Measurements from ENCODE around the gene GDAP1L1.
"Not testable (repeated sequence)": the region's sequence is repeated elsewhere in the genome, so short reads cannot be mapped to it uniquely, and the experiment has no call there.

The GDAP1L1 gene

DNA sequence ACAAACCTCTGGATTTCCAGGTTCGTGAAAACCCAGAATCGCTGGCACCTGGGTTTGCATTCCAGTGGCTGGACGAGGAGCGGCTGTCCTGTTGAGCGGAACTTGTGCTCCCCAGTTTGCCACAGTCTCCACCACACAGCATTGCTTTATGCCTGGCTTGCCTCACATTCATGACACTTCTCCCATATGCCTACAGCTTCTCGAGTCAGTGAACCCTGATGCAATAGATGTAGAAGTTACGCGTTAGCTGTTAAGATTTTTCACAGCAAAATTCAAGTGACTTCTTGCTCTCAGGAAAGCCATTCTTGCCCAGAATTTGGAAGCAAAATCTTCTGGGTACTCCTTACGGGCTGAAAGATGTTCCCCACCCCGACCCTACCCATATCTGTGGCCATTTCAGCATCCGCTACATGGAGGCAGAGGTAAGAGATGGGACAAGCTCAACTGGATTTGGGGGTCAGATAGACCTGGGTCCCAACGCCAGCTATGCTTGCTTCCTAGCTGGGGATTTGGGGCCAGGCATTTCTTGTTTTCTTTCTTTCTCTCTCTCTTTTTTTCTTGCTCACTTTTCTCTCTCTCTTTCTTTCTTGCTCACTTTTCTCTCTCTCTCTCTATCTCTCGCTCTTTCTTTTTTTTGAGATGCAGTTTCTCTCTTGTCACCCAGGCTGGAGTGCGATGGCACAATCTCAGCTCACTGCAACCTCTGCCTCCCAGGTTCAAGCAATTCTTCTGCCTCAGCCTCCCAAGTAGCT lies 12.4 kb upstream of the GDAP1L1 start:
- Histone ChIP-seq H3K4me3 (ENCODE audit: low read length) (no peak overlapping the region), H3K9ac (ENCODE audit: low read depth, low read length) (no peak overlapping the region), H3K9me3 (ENCODE audit: insufficient read depth, low read depth, low read length) (no peaks in the 10 kb centered on the region), H3K4me1 (ENCODE audit: insufficient read depth, low read length) (peaks cover 10% of the 10 kb centered on the region), H3K27ac (ENCODE audit: low read depth, low read length) (no peak overlapping the region), H3K27me3 (ENCODE audit: insufficient read depth, low read length) (no peaks in the 10 kb centered on the region), H3K36me3 (ENCODE audit: insufficient read depth, low read length) (no peaks in the 10 kb centered on the region)
- WGBS: 92% methylated on average over 14 of the region's 14 CpGs

DNA sequence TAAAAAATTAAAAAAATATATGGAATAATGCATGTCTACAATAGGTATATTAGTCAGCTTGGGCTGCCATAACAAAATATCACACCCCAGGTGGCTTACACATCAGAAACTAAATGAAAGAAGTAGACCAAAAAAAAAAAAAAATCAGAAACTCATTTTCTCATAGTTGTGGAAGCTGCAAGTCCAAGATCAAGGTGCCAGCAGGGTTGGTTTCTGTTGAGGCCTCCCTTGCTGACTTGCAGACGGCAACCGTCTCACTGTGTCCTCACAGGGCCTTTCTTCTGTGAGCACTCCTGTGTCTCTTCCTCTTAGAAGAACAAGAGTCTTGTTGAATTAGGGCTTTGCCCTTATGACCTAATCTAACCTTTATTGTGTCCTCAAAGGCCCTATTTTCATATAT lies 11.4 kb upstream of the GDAP1L1 start:
- Histone ChIP-seq H3K4me3 (ENCODE audit: low read length) (no peak overlapping the region), H3K9me3 (ENCODE audit: insufficient read depth, low read depth, low read length) (no peaks in the 10 kb centered on the region), H3K9ac (ENCODE audit: low read depth, low read length) (no peak overlapping the region), H3K4me1 (ENCODE audit: insufficient read depth, low read length) (peaks cover 10% of the 10 kb centered on the region), H3K27ac (ENCODE audit: low read depth, low read length) (no peak overlapping the region), H3K36me3 (ENCODE audit: insufficient read depth, low read length) (no peaks in the 10 kb centered on the region), H3K27me3 (ENCODE audit: insufficient read depth, low read length) (no peaks in the 10 kb centered on the region)
- 94% methylated on average over 2 of the region's 2 CpGs for WGBS

DNA sequence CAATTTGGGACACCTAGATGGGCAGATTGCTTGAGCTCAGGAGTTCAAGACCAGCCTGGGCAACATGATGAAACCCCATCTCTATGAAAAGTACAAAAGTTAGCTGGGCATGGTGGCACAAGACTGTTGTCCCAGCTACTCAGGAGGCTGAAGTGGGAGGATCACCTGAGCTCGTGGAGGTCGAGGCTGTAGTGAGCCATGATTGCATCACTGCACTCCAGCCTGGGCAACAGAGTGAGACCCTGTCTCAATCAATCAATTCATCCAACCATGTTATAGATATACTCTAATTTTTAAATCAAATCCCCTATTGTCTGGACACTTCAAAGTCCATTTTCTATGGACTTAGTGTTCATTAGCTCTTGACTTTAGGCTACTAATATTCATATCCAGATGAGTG lies 10.3 kb upstream of the GDAP1L1 start:
- not testable (repeated sequence) for H3K27me3 ChIP-seq (ENCODE audit: insufficient read depth, low read length); H3K9me3 ChIP-seq (ENCODE audit: insufficient read depth, low read depth, low read length); H3K27ac ChIP-seq (ENCODE audit: low read depth, low read length); H3K9ac ChIP-seq (ENCODE audit: low read depth, low read length); H3K36me3 ChIP-seq (ENCODE audit: insufficient read depth, low read length); H3K4me1 ChIP-seq (ENCODE audit: insufficient read depth, low read length); H3K4me3 ChIP-seq (ENCODE audit: low read length)
- 89% methylated on average over 2 of the region's 2 CpGs for WGBS

DNA sequence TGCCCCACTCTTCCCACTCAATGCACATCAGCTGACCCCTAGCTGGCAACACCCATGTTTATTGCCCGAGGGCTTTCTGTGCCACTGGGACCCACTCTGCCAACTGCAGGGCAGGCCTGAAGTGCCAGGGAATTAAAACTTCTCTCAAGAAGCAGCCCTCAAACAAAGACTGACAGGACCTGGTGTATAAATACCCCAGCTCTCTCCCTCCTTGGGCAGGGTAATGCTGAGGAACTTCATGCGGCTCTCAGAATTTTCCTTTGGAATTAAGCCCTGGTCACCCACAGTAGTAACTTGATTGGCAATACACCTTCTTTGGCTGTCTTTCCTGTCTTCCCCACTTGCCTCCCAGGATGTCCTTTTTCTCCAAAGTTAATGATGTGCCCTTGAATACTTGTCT lies 5.3 kb upstream of the GDAP1L1 start:
- no peaks in the 10 kb centered on the region for H3K9me3 ChIP-seq (ENCODE audit: insufficient read depth, low read depth, low read length)
- H3K27ac ChIP-seq (ENCODE audit: low read depth, low read length): no peak overlapping the region
- H3K9ac ChIP-seq (ENCODE audit: low read depth, low read length): no peak overlapping the region
- H3K4me3 ChIP-seq (ENCODE audit: low read length): no peak overlapping the region
- 91% methylated on average over 2 of the region's 2 CpGs for WGBS
- peaks cover 4% of the 10 kb centered on the region; the same call in 1 of the 2 replicates for H3K4me1 ChIP-seq (ENCODE audit: insufficient read depth, low read length)
- peaks cover 9% of the 10 kb centered on the region for H3K27me3 ChIP-seq (ENCODE audit: insufficient read depth, low read length)
- no peaks in the 10 kb centered on the region for H3K36me3 ChIP-seq (ENCODE audit: insufficient read depth, low read length)

DNA sequence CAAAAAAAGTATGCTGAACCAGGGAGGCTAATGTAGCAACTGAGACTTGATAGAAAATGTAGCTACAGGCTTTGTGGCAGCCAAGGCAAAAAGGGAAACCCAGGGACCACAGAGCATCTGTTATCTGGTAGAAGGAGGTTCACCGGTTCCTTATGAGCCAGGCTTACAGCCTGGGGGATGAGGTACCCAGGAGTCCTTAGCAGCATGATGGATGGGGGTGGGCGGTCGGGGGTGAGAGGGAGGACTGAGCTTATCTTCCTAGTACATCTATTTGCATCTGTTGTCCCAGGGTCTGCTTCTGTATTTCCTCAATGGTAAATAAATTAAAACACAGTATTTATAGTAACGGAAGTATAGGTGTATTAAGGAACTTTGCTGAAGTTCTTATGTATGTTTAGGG lies 1.1 kb upstream of the GDAP1L1 start:
- H3K36me3 ChIP-seq (ENCODE audit: insufficient read depth, low read length): no peaks in the 10 kb centered on the region
- no peak overlapping the region for H3K27ac ChIP-seq (ENCODE audit: low read depth, low read length)
- no peaks in the 10 kb centered on the region for H3K9me3 ChIP-seq (ENCODE audit: insufficient read depth, low read depth, low read length)
- 71% methylated on average over 4 of the region's 4 CpGs for WGBS
- no peak overlapping the region for H3K4me3 ChIP-seq (ENCODE audit: low read length)
- H3K4me1 ChIP-seq (ENCODE audit: insufficient read depth, low read length): peaks cover 5% of the 10 kb centered on the region; the same call in 1 of the 2 replicates
- H3K9ac ChIP-seq (ENCODE audit: low read depth, low read length): no peak overlapping the region
- H3K27me3 ChIP-seq (ENCODE audit: insufficient read depth, low read length): peaks cover 10% of the 10 kb centered on the region

DNA sequence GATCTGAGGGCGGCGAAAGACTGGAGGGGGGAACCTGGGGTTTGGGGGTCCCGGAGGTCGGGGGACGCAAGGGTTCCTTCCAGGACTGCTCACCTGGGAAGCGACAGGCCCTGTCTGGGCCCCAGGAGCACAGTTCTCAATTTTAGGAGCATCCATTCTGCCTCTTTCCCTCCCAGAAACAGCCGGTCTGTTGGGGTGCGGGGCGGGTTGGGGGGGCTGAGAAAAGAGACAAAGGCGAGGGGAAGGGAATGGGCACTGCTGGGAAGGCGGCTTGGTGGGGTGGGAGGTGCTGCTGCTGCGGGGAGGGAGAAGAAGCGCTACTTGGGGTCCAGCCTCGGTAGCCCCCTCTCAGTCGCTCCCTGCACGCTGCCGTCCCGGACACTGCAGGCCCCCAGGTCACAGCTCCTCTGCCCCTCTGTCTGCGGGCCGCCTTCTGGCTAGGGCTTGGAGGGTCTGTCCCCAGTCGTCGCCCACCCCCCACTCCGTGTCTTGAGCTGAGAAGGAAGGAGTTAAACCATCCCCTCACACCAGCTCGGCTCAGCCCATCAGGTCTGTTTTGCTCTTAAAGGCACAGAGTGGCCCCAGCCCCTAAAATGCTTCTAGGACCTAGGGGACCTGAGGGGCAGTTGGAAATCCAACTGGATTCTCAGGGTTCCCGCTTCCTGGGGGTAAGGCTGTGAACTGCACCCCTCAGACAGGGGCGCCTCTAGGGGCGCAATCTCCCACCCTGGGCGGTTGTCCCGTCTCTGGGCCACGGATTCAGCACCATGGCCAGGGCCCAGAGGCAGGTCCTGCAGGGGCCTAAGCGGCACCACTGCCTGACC lies 690 bp downstream of the GDAP1L1 start:
- Histone ChIP-seq H3K36me3 (ENCODE audit: insufficient read depth, low read length) (no peaks in the 10 kb centered on the region), H3K27ac (ENCODE audit: low read depth, low read length) (no peak overlapping the region), H3K9me3 (ENCODE audit: insufficient read depth, low read depth, low read length) (no peaks in the 10 kb centered on the region), H3K27me3 (ENCODE audit: insufficient read depth, low read length) (peaks cover 10% of the 10 kb centered on the region), H3K9ac (ENCODE audit: low read depth, low read length) (no peak overlapping the region), H3K4me3 (ENCODE audit: low read length) (peak overlapping the region; percentile 75), H3K4me1 (ENCODE audit: insufficient read depth, low read length) (peaks cover 5% of the 10 kb centered on the region; the same call in 1 of the 2 replicates)
- WGBS: 1% methylated on average over 31 of the region's 31 CpGs

DNA sequence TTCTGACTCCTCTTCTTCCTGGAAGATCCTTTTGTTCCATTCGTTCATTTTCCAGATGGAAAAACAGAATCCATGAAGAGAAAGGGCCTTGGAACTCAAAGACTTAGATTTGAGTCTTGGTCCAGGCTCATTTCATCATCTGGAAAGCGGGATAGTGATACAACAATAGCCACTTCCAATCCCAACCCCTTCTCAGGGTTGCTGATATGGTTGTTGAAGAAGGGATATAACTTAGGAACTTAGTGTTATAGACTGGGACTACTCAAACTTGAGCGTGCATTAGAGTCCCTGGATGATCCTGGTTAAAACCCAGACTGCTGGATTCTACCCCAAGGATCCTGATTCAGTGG lies 1.3 kb downstream of the GDAP1L1 start:
- Histone ChIP-seq H3K4me3 (ENCODE audit: low read length) (no peak overlapping the region), H3K9me3 (ENCODE audit: insufficient read depth, low read depth, low read length) (no peaks in the 10 kb centered on the region), H3K9ac (ENCODE audit: low read depth, low read length) (no peak overlapping the region), H3K36me3 (ENCODE audit: insufficient read depth, low read length) (no peaks in the 10 kb centered on the region), H3K4me1 (ENCODE audit: insufficient read depth, low read length) (peaks cover 5% of the 10 kb centered on the region; the same call in 1 of the 2 replicates), H3K27ac (ENCODE audit: low read depth, low read length) (no peak overlapping the region), H3K27me3 (ENCODE audit: insufficient read depth, low read length) (peaks cover 10% of the 10 kb centered on the region)
- 22% methylated on average over 2 of the region's 3 CpGs for WGBS

DNA sequence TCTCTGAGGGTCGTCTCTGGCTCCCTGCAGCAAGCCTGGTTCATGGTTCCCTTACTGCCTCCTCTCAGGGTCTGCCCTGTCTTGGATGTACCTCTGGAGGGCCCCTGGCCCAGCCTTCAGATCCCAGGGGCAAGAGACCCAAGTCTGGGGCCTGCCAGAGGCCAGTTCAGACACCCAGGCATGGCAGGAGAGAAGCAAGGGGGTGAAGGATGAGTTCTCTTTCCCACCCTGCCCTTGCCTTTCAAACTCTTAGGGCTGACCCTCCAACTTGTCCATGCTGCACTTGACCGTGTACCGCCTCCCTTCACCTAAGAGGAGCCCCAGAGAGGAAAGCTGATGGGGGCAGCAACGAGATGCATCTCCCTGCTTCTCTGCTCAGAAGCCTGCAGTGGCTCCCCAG lies 4.2 kb downstream of the GDAP1L1 start:
- Histone ChIP-seq H3K27ac (ENCODE audit: low read depth, low read length) (no peak overlapping the region), H3K9ac (ENCODE audit: low read depth, low read length) (no peak overlapping the region), H3K4me3 (ENCODE audit: low read length) (no peak overlapping the region), H3K9me3 (ENCODE audit: insufficient read depth, low read depth, low read length) (no peaks in the 10 kb centered on the region), H3K27me3 (ENCODE audit: insufficient read depth, low read length) (peaks cover 6% of the 10 kb centered on the region; the same call in 1 of the 2 replicates), H3K4me1 (ENCODE audit: insufficient read depth, low read length) (peaks cover 5% of the 10 kb centered on the region; the same call in 1 of the 2 replicates), H3K36me3 (ENCODE audit: insufficient read depth, low read length) (no peaks in the 10 kb centered on the region)
- 81% methylated on average over 4 of the region's 4 CpGs for WGBS

DNA sequence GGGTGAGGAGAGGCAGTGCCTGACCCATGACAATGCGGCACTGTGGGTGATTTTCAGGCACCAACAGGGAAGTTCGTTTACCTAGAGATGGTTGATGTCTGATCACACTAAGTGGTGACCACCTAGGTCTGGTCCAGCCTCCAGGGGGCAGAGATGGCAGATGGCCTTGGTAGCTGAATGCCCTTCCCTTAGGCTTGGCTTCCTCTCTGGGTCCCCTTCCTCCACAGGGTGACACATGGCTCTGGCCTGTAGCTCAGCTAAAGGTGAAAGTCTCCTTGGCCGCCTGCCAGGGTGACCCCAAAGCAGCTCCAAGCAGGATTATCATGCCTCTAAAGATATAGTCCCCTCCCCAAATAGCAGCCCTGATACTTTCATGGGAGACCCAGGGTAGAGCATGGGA lies 6.4 kb downstream of the GDAP1L1 start:
- 74% methylated on average over 3 of the region's 3 CpGs for WGBS
- Histone ChIP-seq H3K27me3 (ENCODE audit: insufficient read depth, low read length) (no peaks in the 10 kb centered on the region), H3K27ac (ENCODE audit: low read depth, low read length) (no peak overlapping the region), H3K9ac (ENCODE audit: low read depth, low read length) (no peak overlapping the region), H3K4me1 (ENCODE audit: insufficient read depth, low read length) (no peaks in the 10 kb centered on the region), H3K9me3 (ENCODE audit: insufficient read depth, low read depth, low read length) (no peaks in the 10 kb centered on the region), H3K4me3 (ENCODE audit: low read length) (no peak overlapping the region), H3K36me3 (ENCODE audit: insufficient read depth, low read length) (no peaks in the 10 kb centered on the region)

DNA sequence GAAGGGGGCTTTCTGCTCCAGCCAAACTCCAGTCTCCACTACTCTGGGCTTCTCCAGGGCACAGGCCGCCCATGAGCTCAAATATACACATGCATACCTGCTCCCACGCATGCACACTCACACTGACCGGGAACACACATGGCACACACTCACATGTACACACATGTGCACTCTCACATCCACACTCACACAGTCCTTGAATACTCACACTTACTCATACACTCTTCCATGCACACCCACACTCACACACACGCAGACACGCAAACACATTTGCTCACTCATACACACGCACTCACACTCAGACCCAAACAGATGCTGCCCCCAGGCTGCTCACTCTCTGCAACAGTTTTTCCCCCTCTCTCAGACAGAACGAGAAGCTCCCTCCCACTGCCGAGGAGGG lies 7.0 kb downstream of the GDAP1L1 start:
- Histone ChIP-seq H3K4me1 (ENCODE audit: insufficient read depth, low read length) (no peaks in the 10 kb centered on the region), H3K27ac (ENCODE audit: low read depth, low read length) (no peak overlapping the region), H3K4me3 (ENCODE audit: low read length) (no peak overlapping the region), H3K9ac (ENCODE audit: low read depth, low read length) (no peak overlapping the region), H3K9me3 (ENCODE audit: insufficient read depth, low read depth, low read length) (no peaks in the 10 kb centered on the region), H3K27me3 (ENCODE audit: insufficient read depth, low read length) (no peaks in the 10 kb centered on the region), H3K36me3 (ENCODE audit: insufficient read depth, low read length) (no peaks in the 10 kb centered on the region)
- 79% methylated on average over 8 of the region's 8 CpGs for WGBS

DNA sequence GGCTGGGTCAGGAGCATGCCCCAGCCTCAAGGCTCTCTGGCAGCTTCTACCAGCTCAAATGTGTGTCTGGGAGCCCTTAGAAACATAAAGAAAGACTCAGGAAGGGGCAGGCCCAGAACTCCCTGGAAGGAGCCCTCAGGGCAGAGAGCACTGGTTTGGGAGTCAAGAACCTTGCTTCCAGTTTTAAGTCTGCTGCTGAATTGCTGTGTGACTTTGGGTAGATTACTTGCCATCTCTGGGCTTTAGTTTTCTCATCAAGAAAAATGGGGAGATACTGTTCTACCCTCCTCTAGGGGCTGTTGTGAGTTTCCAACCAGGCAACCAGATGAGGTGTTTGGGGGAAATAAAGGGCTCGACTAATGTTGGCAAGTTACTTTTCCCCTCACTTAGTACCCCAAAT lies 8.8 kb downstream of the GDAP1L1 start:
- Histone ChIP-seq H3K4me3 (ENCODE audit: low read length) (no peak overlapping the region), H3K9ac (ENCODE audit: low read depth, low read length) (no peak overlapping the region), H3K4me1 (ENCODE audit: insufficient read depth, low read length) (no peaks in the 10 kb centered on the region), H3K36me3 (ENCODE audit: insufficient read depth, low read length) (no peaks in the 10 kb centered on the region), H3K9me3 (ENCODE audit: insufficient read depth, low read depth, low read length) (no peaks in the 10 kb centered on the region), H3K27ac (ENCODE audit: low read depth, low read length) (no peak overlapping the region), H3K27me3 (ENCODE audit: insufficient read depth, low read length) (no peaks in the 10 kb centered on the region)
- no CpG with 5 or more reads among the region's 1 CpG for WGBS
